Activated CD8-positive, alpha-beta T cell treated with anti-CD3 and anti-CD28 coated beads, Interleukin-2, amount 10 ng/mL, durations not matched to agents 7 days and 5 days (primary cell): ENCODE results near the gene VASN. TPM values are rescaled to one million over a fixed set of nuclear protein-coding genes. Genes with fewer than 3 reads are reported as not detected.

Experiments used
- ATAC-seq: fragments of 150-1000 bp; cut with Tn5 transposase; one replicate; pipeline ENCODE4 v1.10.0; 2021; ENCODE audit warnings: moderate library complexity
- CTCF ChIA-PET: fragments of 350-600 bp; sonication (Branson Sonifier 250); formaldehyde crosslinking; loops from one replicate; lab custom pipeline; 2021; ENCODE audit warnings: antibody characterized with exemption; lab: Charles Lee
- POLR2A ChIA-PET: fragments of 350-600 bp; sonication (Branson Sonifier 250); formaldehyde crosslinking; loops from one replicate; lab custom pipeline; 2021; ENCODE audit warnings: antibody characterized with exemption; lab: Charles Lee
- DNase-seq: peaks from one replicate; pipeline ENCODE4 v3.0.0-alpha.2; 2020
- H3K27ac Mint-ChIP-seq: one replicate; pipeline ENCODE4 v1.8.0; 2021; ENCODE audit warnings: mild to moderate bottlenecking, mixed read lengths
- H3K27me3 Mint-ChIP-seq: one replicate; pipeline ENCODE4 v1.8.0; 2021; ENCODE audit warnings: low read depth, mixed read lengths
- H3K36me3 Mint-ChIP-seq: one replicate; pipeline ENCODE4 v1.8.0; 2021; ENCODE audit warnings: low read depth, mixed read lengths
- H3K4me1 Mint-ChIP-seq: one replicate; pipeline ENCODE4 v1.8.0; 2021; ENCODE audit warnings: low read depth, mixed read lengths
- H3K4me3 Mint-ChIP-seq: one replicate; pipeline ENCODE4 v1.8.0; 2021; ENCODE audit warnings: mild to moderate bottlenecking, mixed read lengths
- H3K9me3 Mint-ChIP-seq: one replicate; pipeline ENCODE4 v1.8.0; 2022; ENCODE audit warnings: mixed read lengths; ENCODE audit not compliant: insufficient read depth
- total RNA-seq, 2 experiments: library from RNA; stranded (reverse); gene quantifications; one replicate each; pipeline ENCODE4 v1.2.3, GENCODE V29; 2021

The VASN gene
- total RNA-seq, 2 experiments from 2014 or later = not detected

GRCh38 chr16:4383591-4384444 lies 12.2 kb downstream of the VASN start:
- Mint-ChIP-seq H3K36me3 (peaks cover 10% of the 10 kb centered on the region), H3K27ac (no peak overlapping the region), H3K27me3 (no peaks in the 10 kb centered on the region), H3K9me3 (no peaks in the 10 kb centered on the region), H3K4me3 (no peak overlapping the region), H3K4me1 (no peaks in the 10 kb centered on the region)
- ChIA-PET POLR2A (no interaction called here), CTCF (no interaction called here)
- ATAC-seq = no peak
- DNase-seq = no peak

GRCh38 chr16:4384509-4384942 lies 12.9 kb downstream of the VASN start:
- CTCF ChIA-PET = no interaction called here
- DNase-seq = no peak
- Mint-ChIP-seq H3K36me3 (peaks cover 10% of the 10 kb centered on the region), H3K27me3 (no peaks in the 10 kb centered on the region), H3K9me3 (no peaks in the 10 kb centered on the region), H3K4me1 (no peaks in the 10 kb centered on the region), H3K27ac (no peak overlapping the region), H3K4me3 (no peak overlapping the region)
- POLR2A ChIA-PET = no interaction called here
- ATAC-seq = no peak

GRCh38 chr16:4385066-4385788 lies 13.6 kb downstream of the VASN start:
- POLR2A ChIA-PET = no interaction called here
- no peak overlapping the region for H3K27ac Mint-ChIP-seq
- CTCF ChIA-PET = no interaction called here

GRCh38 chr16:4385789-4386450 lies 14.3 kb downstream of the VASN start:
- Mint-ChIP-seq H3K36me3 (peaks cover 16% of the 10 kb centered on the region), H3K4me3 (no peak overlapping the region), H3K9me3 (no peaks in the 10 kb centered on the region), H3K27me3 (no peaks in the 10 kb centered on the region), H3K27ac (no peak overlapping the region), H3K4me1 (no peaks in the 10 kb centered on the region)
- DNase-seq (no peak), ATAC-seq (no peak)
- ChIA-PET POLR2A (no interaction called here), CTCF (interaction anchor here (1.2 kb wide), 1 partner anchor 27 kb away, joined by 3 read pairs; no protein-coding TSS in a partner anchor)

More at GRCh38 chr16:4385066-4385788, 13.6 kb downstream of the VASN start:
- H3K4me1 Mint-ChIP-seq = no peaks in the 10 kb centered on the region
- no peaks in the 10 kb centered on the region for H3K9me3 Mint-ChIP-seq
- H3K4me3 Mint-ChIP-seq = no peak overlapping the region
- no peaks in the 10 kb centered on the region for H3K27me3 Mint-ChIP-seq
- ATAC-seq (no peak), DNase-seq (no peak)
- H3K36me3 Mint-ChIP-seq = peaks cover 15% of the 10 kb centered on the region

- H3K4me3 Mint-ChIP-seq = no peak overlapping the region
- no peak for DNase-seq
- H3K36me3 Mint-ChIP-seq = peaks cover 16% of the 10 kb centered on the region
- H3K27me3 Mint-ChIP-seq = no peaks in the 10 kb centered on the region
- H3K27ac Mint-ChIP-seq = no peak overlapping the region
- ATAC-seq = peak; percentile 13
- no peaks in the 10 kb centered on the region for H3K4me1 Mint-ChIP-seq
- no peaks in the 10 kb centered on the region for H3K9me3 Mint-ChIP-seq
- ChIA-PET POLR2A (no interaction called here), CTCF (interaction anchor here (1.2 kb wide), 1 partner anchor 27 kb away, joined by 3 read pairs; no protein-coding TSS in a partner anchor)
Measured at GRCh38 chr16:4386451-4386805, 14.8 kb downstream of the VASN start.

GRCh38 chr16:4386951-4387565 lies 15.4 kb downstream of the VASN start:
- no peak overlapping the region for H3K4me3 Mint-ChIP-seq
- ATAC-seq = no peak

GRCh38 chr16:4387781-4388180 lies 16.1 kb downstream of the VASN start:
- no peaks in the 10 kb centered on the region for H3K27me3 Mint-ChIP-seq
- ChIA-PET POLR2A (no interaction called here), CTCF (no interaction called here)
- ATAC-seq (no peak), DNase-seq (no peak)
- no peak overlapping the region for H3K4me3 Mint-ChIP-seq
- no peak overlapping the region for H3K27ac Mint-ChIP-seq
- H3K36me3 Mint-ChIP-seq = peaks cover 16% of the 10 kb centered on the region
- peaks cover 2% of the 10 kb centered on the region for H3K4me1 Mint-ChIP-seq
- H3K9me3 Mint-ChIP-seq = no peaks in the 10 kb centered on the region

More at GRCh38 chr16:4386951-4387565, 15.4 kb downstream of the VASN start:
- ChIA-PET POLR2A (interaction anchor here (0.5 kb wide), 1 partner anchor 14 kb away, joined by 3 read pairs; no protein-coding TSS in a partner anchor), CTCF (interaction anchor here (1.2 kb wide), 1 partner anchor 28 kb away, joined by 3 read pairs; no protein-coding TSS in a partner anchor)
- Mint-ChIP-seq H3K27me3 (no peaks in the 10 kb centered on the region), H3K36me3 (peaks cover 16% of the 10 kb centered on the region), H3K9me3 (no peaks in the 10 kb centered on the region), H3K4me1 (no peaks in the 10 kb centered on the region), H3K27ac (peak overlapping the region; percentile 24)
- DNase-seq = no peak

GRCh38 chr16:4388271-4389021 lies 16.8 kb downstream of the VASN start:
- Mint-ChIP-seq H3K27ac (no peak overlapping the region), H3K36me3 (peaks cover 16% of the 10 kb centered on the region), H3K4me1 (peaks cover 2% of the 10 kb centered on the region), H3K9me3 (no peaks in the 10 kb centered on the region), H3K4me3 (no peak overlapping the region), H3K27me3 (no peaks in the 10 kb centered on the region)
- ChIA-PET CTCF (no interaction called here), POLR2A (interaction anchor here (1.0 to 1.2 kb wide), 2 partner anchors 9 to 38 kb away, joined by 3 to 5 read pairs; partner anchors contain the start of gene DNAJA3)
- DNase-seq (no peak), ATAC-seq (no peak)

- no peak for ATAC-seq
- no peaks in the 10 kb centered on the region for H3K9me3 Mint-ChIP-seq
- POLR2A ChIA-PET = interaction anchor here (1.0 to 1.2 kb wide), 2 partner anchors 10 to 37 kb away, joined by 3 to 5 read pairs; partner anchors contain the start of gene DNAJA3
- H3K4me1 Mint-ChIP-seq = peaks cover 2% of the 10 kb centered on the region
- H3K27ac Mint-ChIP-seq = no peak overlapping the region
- DNase-seq = no peak
- no peak overlapping the region for H3K4me3 Mint-ChIP-seq
- CTCF ChIA-PET = interaction anchor here (1.8 kb wide), 1 partner anchor 13 kb away, joined by 6 read pairs; no protein-coding TSS in a partner anchor
- H3K27me3 Mint-ChIP-seq = no peaks in the 10 kb centered on the region
- H3K36me3 Mint-ChIP-seq = peaks cover 19% of the 10 kb centered on the region
Measured at GRCh38 chr16:4389051-4389955, 17.7 kb downstream of the VASN start.
